HEK293T (cell line): ENCODE data around the gene OPCML.

Source experiments
- CTCF ChIA-PET: fragments of 350-600 bp; formaldehyde crosslinking; extraction: SDS; loops from one replicate; lab custom pipeline; 2021; ENCODE audit warnings: antibody characterized with exemption, inconsistent platforms; lab: Yijun Ruan, JAX
- POLR2A ChIA-PET: fragments of 350-600 bp; formaldehyde crosslinking; extraction: SDS; loops from one replicate; lab custom pipeline; 2020; ENCODE audit warnings: antibody characterized with exemption, inconsistent platforms; lab: Yijun Ruan, JAX
- DNase-seq: peaks from one replicate; pipeline ENCODE4 v3.0.0; 2012; ENCODE audit warnings: mixed read lengths; ENCODE audit errors: extremely low spot score
- ARNT ChIP-seq: fragments of 450-650 bp; IDR thresholded peaks from 2 replicates; pipeline ENCODE4 v1.6.1; 2017; ENCODE audit warnings: mild to moderate bottlenecking
- BHLHE40 ChIP-seq: fragments of 450-650 bp; IDR thresholded peaks from 2 replicates; pipeline ENCODE4 v1.6.1; 2016; ENCODE audit warnings: mild to moderate bottlenecking, moderate library complexity, borderline replicate concordance
- CTBP1 ChIP-seq: fragments of 450-650 bp; IDR thresholded peaks from 2 replicates; pipeline ENCODE4 v1.6.1; 2016; ENCODE audit warnings: borderline replicate concordance
- ELF4 ChIP-seq: fragments of 450-650 bp; IDR thresholded peaks from 2 replicates; pipeline ENCODE4 v1.6.1; 2017; ENCODE audit warnings: antibody characterized with exemption
- FOXA1 ChIP-seq: fragments of 450-650 bp; IDR thresholded peaks from 2 replicates; pipeline ENCODE4 v1.6.1; 2016; ENCODE audit warnings: mild to moderate bottlenecking
- FOXK2 ChIP-seq: fragments of 450-650 bp; IDR thresholded peaks from 2 replicates; pipeline ENCODE4 v1.6.1; 2016; ENCODE audit warnings: mild to moderate bottlenecking
- FOXM1 ChIP-seq: fragments of 450-650 bp; IDR thresholded peaks from 2 replicates; pipeline ENCODE4 v1.6.1; 2017; ENCODE audit warnings: mild to moderate bottlenecking, borderline replicate concordance
- HDGF ChIP-seq: fragments of 450-650 bp; IDR thresholded peaks from 2 replicates; pipeline ENCODE4 v1.6.1; 2017; ENCODE audit warnings: antibody characterized with exemption, borderline replicate concordance
- L3MBTL2 ChIP-seq: fragments of 450-650 bp; conservative IDR thresholded peaks from 2 replicates; pipeline ENCODE4 v1.6.1; 2016; ENCODE audit warnings: mild to moderate bottlenecking
- LEF1 ChIP-seq: fragments of 450-650 bp; IDR thresholded peaks from 2 replicates; pipeline ENCODE4 v1.6.1; 2017; ENCODE audit warnings: mild to moderate bottlenecking, borderline replicate concordance
- NFRKB ChIP-seq: fragments of 450-650 bp; IDR thresholded peaks from 2 replicates; pipeline ENCODE4 v1.6.1; 2016; ENCODE audit warnings: mild to moderate bottlenecking, moderate library complexity
- SP1 ChIP-seq: fragments of 450-650 bp; IDR thresholded peaks from 2 replicates; pipeline ENCODE4 v1.6.1; 2017
- SUZ12 ChIP-seq: fragments of 450-650 bp; IDR thresholded peaks from 2 replicates; pipeline ENCODE4 v1.6.1; 2016; ENCODE audit warnings: mild to moderate bottlenecking
- TARDBP ChIP-seq: fragments of 450-650 bp; IDR thresholded peaks from 2 replicates; pipeline ENCODE4 v1.6.1; 2016
- ZNF384 ChIP-seq: fragments of 450-650 bp; IDR thresholded peaks from 2 replicates; pipeline ENCODE4 v1.6.1; 2016
- TF ChIP-seq, protein P1 (sequence below): fragments of 450-650 bp; IDR thresholded peaks from 2 replicates; pipeline ENCODE4 v1.6.1; 2016

OPCML gene

GRCh38 chr11:132665205-132665604 is 867.1 kb downstream of the OPCML start:
- no peak for DNase-seq
- ChIA-PET POLR2A (no interaction called here), CTCF (no interaction called here)
- TF ChIP-seq HDGF (no peak), FOXA1 (no peak), SUZ12 (no peak), ARNT (no peak), BHLHE40 (no peak), SP1 (no peak), LEF1 (no peak), ZNF384 (no peak), NFRKB (no peak), L3MBTL2 (no peak), TARDBP (no peak), FOXK2 (no peak), FOXM1 (no peak), ELF4 (no peak), CTBP1 (no peak)
- TF ChIP-seq, protein P1, sequence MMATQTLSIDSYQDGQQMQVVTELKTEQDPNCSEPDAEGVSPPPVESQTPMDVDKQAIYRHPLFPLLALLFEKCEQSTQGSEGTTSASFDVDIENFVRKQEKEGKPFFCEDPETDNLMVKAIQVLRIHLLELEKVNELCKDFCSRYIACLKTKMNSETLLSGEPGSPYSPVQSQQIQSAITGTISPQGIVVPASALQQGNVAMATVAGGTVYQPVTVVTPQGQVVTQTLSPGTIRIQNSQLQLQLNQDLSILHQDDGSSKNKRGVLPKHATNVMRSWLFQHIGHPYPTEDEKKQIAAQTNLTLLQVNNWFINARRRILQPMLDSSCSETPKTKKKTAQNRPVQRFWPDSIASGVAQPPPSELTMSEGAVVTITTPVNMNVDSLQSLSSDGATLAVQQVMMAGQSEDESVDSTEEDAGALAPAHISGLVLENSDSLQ: no peak

DNA sequence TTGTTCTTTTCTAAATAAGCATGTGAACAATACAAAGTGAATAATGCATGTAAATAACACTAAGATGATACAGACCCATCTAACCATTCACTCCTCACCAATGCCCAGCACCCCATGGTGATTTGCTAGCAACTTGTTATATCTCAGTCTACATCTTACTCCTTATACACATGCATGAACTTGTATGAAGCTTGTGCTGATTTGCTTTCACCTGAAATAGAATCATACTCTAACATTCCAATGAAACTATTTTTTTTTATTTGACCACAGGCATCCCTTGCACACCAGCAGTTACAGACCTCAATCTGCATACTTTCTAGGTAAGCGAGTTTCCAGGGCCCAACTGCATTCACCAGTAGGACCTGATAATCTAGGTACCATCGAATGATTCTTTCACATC is 873.6 kb downstream of the OPCML start:
- no peak for DNase-seq
- no peak for TF ChIP-seq NFRKB
- TF ChIP-seq L3MBTL2: no peak
- TF ChIP-seq LEF1: no peak
- no peak for TF ChIP-seq FOXK2
- TF ChIP-seq, protein P1: no peak
- TF ChIP-seq ARNT: no peak
- no peak for TF ChIP-seq CTBP1
- no peak for TF ChIP-seq FOXA1
- no peak for TF ChIP-seq BHLHE40
- no peak for TF ChIP-seq FOXM1
- TF ChIP-seq ZNF384: no peak
- TF ChIP-seq TARDBP: no peak
- no peak for TF ChIP-seq HDGF
- no peak for TF ChIP-seq SUZ12
- no peak for TF ChIP-seq ELF4
- no peak for TF ChIP-seq SP1
- POLR2A ChIA-PET: no interaction called here
- CTCF ChIA-PET: no interaction called here

DNA sequence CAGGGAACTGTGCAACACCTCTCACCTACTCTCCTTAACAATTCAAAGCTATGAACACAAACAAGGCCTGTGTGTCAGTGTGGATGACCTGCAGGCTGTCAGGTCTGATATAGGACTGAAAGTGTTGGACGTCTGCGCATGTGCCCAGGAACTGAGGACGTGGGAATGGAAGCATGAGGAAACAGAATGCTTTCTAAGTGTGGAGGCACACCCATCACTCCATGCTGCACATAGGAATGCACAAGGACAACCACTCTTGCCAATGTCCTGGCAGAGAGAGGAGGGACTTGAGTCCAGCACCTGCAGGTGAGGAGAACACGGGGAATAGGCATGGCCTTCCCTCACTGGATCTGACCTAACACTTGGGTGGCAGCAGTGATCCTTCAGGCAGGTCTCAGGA is 874.3 kb downstream of the OPCML start:
- no peak for TF ChIP-seq NFRKB
- no peak for TF ChIP-seq LEF1
- TF ChIP-seq TARDBP: no peak
- TF ChIP-seq CTBP1: no peak
- no peak for TF ChIP-seq FOXK2
- no peak for TF ChIP-seq SP1
- no peak for TF ChIP-seq ZNF384
- no peak for TF ChIP-seq ELF4
- no peak for TF ChIP-seq HDGF
- no peak for TF ChIP-seq FOXM1
- no peak for TF ChIP-seq FOXA1
- TF ChIP-seq SUZ12: no peak
- no peak for TF ChIP-seq BHLHE40
- no peak for TF ChIP-seq ARNT
- TF ChIP-seq L3MBTL2: no peak
- TF ChIP-seq, protein P1: no peak
- CTCF ChIA-PET: no interaction called here

GRCh38 chr11:132655187-132655855 is 877.0 kb downstream of the OPCML start:
- DNase-seq: no peak
- POLR2A ChIA-PET: no interaction called here
- CTCF ChIA-PET: no interaction called here
- TF ChIP-seq L3MBTL2: no peak
- no peak for TF ChIP-seq HDGF
- TF ChIP-seq NFRKB: no peak
- no peak for TF ChIP-seq SUZ12
- no peak for TF ChIP-seq BHLHE40
- TF ChIP-seq FOXK2: no peak
- no peak for TF ChIP-seq CTBP1
- no peak for TF ChIP-seq TARDBP
- no peak for TF ChIP-seq ZNF384
- TF ChIP-seq SP1: no peak
- no peak for TF ChIP-seq ARNT

More for the DNA sequence above, 874.3 kb downstream of the OPCML start:
- no peak for DNase-seq
- POLR2A ChIA-PET: no interaction called here

- ChIA-PET POLR2A (no interaction called here), CTCF (no interaction called here)
- DNase-seq: no peak
- no peak for TF ChIP-seq LEF1
- TF ChIP-seq ZNF384: no peak
- no peak for TF ChIP-seq FOXM1
- TF ChIP-seq SUZ12: no peak
- no peak for TF ChIP-seq CTBP1
- no peak for TF ChIP-seq TARDBP
Measured at GRCh38 chr11:132653237-132653636, 879.1 kb downstream of the OPCML start.
